NCI-H2171 treated with DMSO at 0.1 percent for 48 hours (cell line): Measurements from ENCODE around the gene REX1BD.

ENCODE experiments used
- DNase-seq: peaks from one replicate; lab custom pipeline; 2025; lab: John Stamatoyannopoulos, UW

The REX1BD gene

DNA sequence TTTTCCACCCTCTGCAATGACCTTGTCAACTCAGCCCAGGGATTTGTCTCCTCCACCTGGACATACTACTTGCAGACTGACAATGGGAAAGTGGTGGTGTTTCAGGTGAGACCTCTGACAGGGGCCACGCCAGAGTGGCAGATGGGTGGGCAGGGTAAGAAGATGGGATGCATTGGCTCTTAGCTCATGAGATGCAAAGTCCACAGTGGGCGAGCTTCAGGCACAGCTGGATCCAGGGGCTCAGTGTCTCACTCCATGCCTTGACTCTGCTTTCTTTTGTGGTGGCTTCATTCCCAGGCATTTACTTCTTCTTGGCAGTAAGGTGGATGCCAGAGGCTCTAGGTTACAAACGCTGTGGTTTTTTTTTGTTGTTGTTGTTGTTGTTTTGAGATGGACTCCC, 27.4 kb downstream of the REX1BD start:
- no peak for DNase-seq

GRCh38 chr19:18617562-18617961, 29.0 kb downstream of the REX1BD start:
- DNase-seq: no peak

DNA sequence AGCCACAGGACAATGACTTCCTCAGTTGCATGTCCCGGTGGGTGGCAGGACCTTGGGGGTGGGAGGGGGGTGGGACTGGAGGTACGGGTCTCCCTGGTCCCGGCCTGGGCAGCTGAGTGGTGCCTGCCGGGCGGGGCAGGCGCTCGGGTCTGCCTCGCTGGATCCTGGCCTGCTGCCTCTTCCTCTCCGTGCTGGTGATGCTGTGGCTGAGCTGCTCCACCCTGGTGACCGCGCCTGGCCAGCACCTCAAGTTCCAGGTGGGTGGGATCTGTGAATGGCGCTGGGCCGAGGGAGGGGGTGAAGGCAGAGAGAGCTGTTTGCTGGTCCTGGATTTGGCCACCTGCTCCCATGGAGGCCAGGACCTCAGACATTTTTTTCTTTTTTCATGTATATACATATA, 29.6 kb downstream of the REX1BD start:
- DNase-seq: no peak

DNA sequence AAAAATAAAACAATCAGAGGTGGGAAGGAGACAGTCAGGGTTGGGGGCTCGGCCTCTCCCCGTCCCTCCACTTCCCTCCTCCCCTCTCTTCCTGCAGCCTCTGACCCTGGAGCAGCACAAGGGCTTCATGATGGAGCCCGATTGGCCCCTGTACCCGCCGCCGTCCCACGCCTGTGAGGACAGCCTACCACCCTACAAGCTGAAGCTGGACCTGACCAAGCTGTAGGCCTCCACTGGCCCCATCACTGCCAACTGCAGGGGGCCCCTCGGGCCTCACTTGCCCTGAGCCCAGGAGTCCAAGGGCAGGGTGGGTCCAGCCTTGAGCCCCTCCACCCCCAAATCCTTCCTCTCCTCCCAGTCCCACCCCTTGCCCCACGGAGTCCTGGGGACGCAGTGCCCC, 31.7 kb downstream of the REX1BD start:
- DNase-seq: no peak

- DNase-seq: no peak
These were observed 32.3 kb downstream of the REX1BD start for GRCh38 chr19:18620902-18621301.

DNA sequence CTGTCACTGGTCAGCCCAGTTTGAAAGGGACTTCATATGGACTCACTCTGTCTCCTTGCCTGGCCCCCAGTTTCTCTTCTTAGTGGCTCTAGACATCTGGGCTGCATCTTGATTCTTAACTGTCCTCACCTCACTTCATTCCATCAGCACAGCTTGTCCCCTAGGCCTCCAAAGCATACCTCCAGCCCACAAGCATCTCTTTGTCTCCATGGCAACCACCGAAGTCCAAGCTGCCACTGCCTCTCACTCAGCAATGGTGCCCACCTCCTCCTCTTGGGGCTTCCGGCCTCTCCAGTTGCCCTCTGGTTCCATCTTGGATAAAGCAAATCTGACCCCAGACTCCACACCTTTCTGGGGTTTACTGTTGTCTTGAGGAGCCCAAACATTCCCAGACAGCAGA, 38.3 kb downstream of the REX1BD start:
- DNase-seq: no peak

- peak; percentile 42 for DNase-seq
These were observed 40.8 kb downstream of the REX1BD start for GRCh38 chr19:18629166-18630088.

DNA sequence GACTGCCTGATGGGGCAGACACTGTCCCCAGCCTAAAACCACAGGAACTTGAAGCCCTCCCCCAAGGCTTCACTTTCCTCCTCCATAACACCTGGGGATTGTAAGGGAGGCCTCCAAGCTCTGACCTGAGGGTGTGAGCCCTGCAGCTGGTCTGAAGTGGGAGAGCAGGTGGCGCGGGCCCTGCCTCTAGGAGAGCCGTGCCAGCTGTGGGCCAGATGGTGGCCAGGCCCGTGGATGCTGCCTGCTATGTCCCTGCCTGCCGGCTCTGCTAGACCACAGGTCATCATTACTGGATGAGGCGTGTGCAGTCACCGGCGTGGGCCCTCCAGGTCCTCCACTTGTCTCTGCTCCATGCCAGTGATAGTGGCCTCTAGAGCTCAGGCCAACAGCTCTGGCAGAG, 44.7 kb downstream of the REX1BD start:
- peak; percentile 70 for DNase-seq

DNA sequence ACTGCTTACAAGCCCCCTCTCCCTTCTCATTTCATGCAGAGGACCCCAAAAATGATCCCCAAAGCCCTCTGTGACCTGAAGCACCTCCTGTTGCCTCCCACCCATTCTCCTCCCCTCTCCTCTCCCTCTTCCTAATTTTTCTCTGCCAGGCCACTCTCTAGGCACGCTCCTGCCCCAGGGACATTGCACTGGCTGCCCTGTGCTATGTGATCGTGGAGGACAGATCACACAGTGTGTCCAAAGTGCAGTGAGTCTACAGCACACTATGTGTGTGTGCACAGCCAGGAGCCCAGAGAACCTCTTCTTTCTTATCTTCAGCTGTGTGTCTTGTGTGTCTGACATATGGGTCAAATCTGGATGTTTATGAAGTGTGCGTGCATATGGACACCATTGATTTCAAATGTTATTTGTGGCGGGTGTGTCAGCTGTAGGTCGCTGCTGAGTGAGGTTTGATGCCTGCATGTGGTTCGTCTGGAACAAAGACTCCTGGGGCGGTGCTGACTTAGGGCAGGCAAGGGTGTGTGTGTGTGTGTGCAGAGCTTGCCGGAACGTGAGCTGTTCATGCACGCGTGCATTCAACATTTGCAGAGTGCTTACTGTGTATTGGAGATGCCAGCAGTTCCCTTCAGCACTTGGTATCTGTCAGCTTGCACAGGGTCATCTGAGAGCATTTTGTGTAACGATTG, 46.2 kb downstream of the REX1BD start:
- peak; percentile 24 for DNase-seq

GRCh38 chr19:18635831-18636182, 47.2 kb downstream of the REX1BD start:
- DNase-seq: no peak

- DNase-seq: peak; percentile 97
These were observed 47.8 kb downstream of the REX1BD start for GRCh38 chr19:18636183-18636968.

DNA sequence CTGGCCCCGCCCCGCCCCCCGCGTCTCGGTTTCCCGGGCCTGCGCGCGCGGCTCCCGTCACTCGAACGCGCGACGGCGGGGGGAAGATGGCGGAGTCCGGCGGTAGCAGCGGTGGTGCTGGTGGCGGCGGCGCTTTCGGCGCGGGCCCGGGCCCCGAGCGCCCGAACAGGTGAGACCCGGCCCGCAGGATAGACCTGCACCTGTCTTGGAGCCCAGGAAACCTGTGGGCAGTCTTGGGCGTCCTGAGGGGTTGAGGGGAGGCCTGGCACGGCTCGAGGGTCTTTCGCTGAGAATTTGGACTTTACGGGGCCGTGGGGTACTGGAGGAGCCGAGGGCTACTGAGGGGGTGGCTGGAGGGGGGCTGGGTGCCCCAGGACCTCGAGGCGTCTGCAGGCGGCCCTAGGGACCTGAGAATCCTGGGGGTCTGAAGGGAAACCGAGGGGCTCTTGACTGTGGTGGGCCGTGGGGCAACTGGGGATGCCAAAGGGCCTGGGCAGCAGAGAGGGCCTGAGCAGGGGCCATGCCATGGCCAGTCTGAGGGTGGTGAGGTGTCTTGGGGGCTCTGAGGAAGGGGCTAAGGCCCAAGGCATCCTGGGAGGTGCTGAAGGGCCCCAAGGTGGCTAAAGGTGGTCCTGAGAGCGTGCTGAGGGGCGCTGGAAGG, 48.5 kb downstream of the REX1BD start, which contains the start of gene KLHL26:
TSS of gene KLHL26 (plus strand) at position 60 of the 661 bp plus-strand sequence. CDS start at position 87, 27 bp downstream.
- no peak for DNase-seq

DNA sequence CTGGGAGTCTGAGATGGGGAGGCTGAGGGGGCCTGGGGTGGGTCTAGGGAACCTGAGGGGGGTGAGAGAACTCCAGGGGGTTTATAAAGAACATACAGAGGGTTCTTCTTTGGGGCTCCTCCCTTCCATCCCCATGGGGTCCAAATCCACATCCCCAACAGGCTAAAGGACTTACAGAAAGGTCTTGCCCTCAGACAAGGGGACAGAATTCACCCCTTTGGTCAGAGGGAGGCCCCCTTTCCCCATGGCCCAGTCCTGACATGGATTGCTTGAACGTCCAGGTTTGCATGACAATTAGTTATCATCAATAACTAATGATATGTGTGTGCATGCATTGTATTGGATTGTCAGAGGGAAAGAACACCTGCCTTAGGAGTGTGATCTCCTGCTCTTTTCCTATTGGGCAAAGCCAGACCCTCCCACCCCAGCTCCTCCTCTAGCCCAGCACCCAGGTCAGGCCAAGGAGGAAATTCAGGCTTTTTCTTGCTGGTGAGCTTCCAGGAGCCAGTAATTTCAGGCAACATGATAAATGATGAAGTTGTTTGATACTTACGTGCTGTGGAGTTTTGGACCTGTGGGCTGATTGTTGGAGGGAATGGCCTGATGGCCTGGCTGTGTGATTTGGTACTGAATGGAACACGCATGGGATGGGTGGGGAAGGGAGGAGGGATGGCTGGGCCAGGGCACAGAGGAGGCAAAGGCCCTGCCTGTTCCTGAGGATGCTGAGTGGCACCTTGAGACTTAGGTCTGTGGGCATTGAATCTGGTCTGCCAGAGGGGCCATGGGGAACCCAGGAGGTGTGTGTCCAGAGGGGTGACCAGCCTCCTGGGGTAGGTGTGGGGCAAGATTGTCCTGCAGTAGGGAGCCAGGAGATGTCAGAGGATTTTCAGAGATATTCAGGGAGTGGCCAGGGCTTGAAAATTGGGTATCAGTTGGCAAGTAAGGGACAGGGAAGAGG, 49.4 kb downstream of the REX1BD start:
- no peak for DNase-seq

GRCh38 chr19:18639706-18640243, 51.2 kb downstream of the REX1BD start:
- DNase-seq: no peak
